Neural cell (in vitro differentiated cells): ENCODE data around the gene CEP97. TPM values are rescaled to one million over a fixed set of nuclear protein-coding genes. Genes with fewer than 3 reads are reported as not detected.
A peak's percentile ranks its signal among the peaks of the same experiment; 100 is the strongest.

ENCODE experiments used
- H2AFZ ChIP-seq: fragments of 200-600, 300-800 bp; sonication (generic), shearing (Covaris generic); 2 replicates; pipeline ENCODE4 v1.6.0; 2014; ENCODE audit warnings: low read depth, mild to moderate bottlenecking, antibody characterized with exemption, low read length, moderate library complexity
- H3F3A ChIP-seq: fragments of 200-600 bp; shearing (Covaris generic); 2 replicates; pipeline ENCODE4 v1.6.1; 2016; ENCODE audit warnings: mild to moderate bottlenecking, moderate library complexity, mixed read lengths, antibody characterized with exemption, low read length; ENCODE audit not compliant: insufficient read depth, poor library complexity, severe bottlenecking
- H3K27ac ChIP-seq: fragments of 200-600, 300-800 bp; sonication (generic), shearing (Covaris generic); 2 replicates; pipeline ENCODE4 v1.5.1; 2014; ENCODE audit warnings: mild to moderate bottlenecking, low read length, moderate library complexity
- H3K27me3 ChIP-seq: fragments of 300-800, 200-600 bp; sonication (generic), shearing (Covaris generic); 2 replicates; pipeline ENCODE4 v1.6.0; 2014; ENCODE audit warnings: mild to moderate bottlenecking, low read depth, low read length, moderate library complexity; ENCODE audit not compliant: insufficient read depth
- H3K36me3 ChIP-seq: fragments of 300-800, 200-600 bp; sonication (generic), shearing (Covaris generic); 2 replicates; pipeline ENCODE4 v1.5.1; 2014; ENCODE audit warnings: mild to moderate bottlenecking, antibody characterized with exemption, low read length, moderate library complexity; ENCODE audit not compliant: insufficient read depth
- H3K4me2 ChIP-seq: fragments of 300-800, 200-600 bp; sonication (generic), shearing (Covaris generic); 2 replicates; pipeline ENCODE4 v1.6.0; 2014; ENCODE audit warnings: mild to moderate bottlenecking, low read length
- H3K4me3 ChIP-seq: fragments of 300-800, 200-600 bp; sonication (generic), shearing (Covaris generic); 2 replicates; pipeline ENCODE4 v1.5.1; 2014; ENCODE audit warnings: mild to moderate bottlenecking, low read length, moderate library complexity
- H3K79me2 ChIP-seq: fragments of 200-600 bp; shearing (Covaris generic); replicated peaks from 2 replicates; pipeline ENCODE4 v1.6.0; 2014; ENCODE audit warnings: mild to moderate bottlenecking, low read length, moderate library complexity; ENCODE audit not compliant: insufficient read depth
- H3K9ac ChIP-seq: fragments of 300-800, 200-600 bp; sonication (generic), shearing (Covaris generic); 2 replicates; pipeline ENCODE4 v1.6.1; 2016; ENCODE audit warnings: mild to moderate bottlenecking, low read length, mixed read lengths
- H3K9me2 ChIP-seq: fragments of 200-600 bp; shearing (Covaris generic); 2 replicates; pipeline ENCODE4 v1.6.1; 2016; ENCODE audit warnings: mild to moderate bottlenecking, low read length, mixed read lengths; ENCODE audit not compliant: insufficient read depth
- H3K9me3 ChIP-seq: fragments of 200-600, 300-800 bp; sonication (generic), shearing (Covaris generic); 2 replicates; pipeline ENCODE4 v1.6.1; 2016; ENCODE audit warnings: mild to moderate bottlenecking, mixed run types, low read length, moderate library complexity, mixed read lengths
- H4K20me1 ChIP-seq: fragments of 200-600 bp; shearing (Covaris generic); 2 replicates; pipeline ENCODE4 v1.6.1; 2016; ENCODE audit warnings: mild to moderate bottlenecking, mixed run types; ENCODE audit not compliant: insufficient read depth
- EP300 ChIP-seq: fragments of 450-650 bp; conservative IDR thresholded peaks from 2 replicates; pipeline ENCODE4 v1.6.1; 2014; ENCODE audit warnings: antibody characterized with exemption, mild to moderate bottlenecking, moderate library complexity; ENCODE audit not compliant: poor library complexity, severe bottlenecking
- EZH2 ChIP-seq: fragments of 200-600, 300-800 bp; shearing (Covaris generic), sonication (generic); IDR thresholded peaks from 2 replicates; pipeline ENCODE4 v1.6.1; 2014; ENCODE audit warnings: antibody characterized with exemption, low read length, borderline replicate concordance, mild to moderate bottlenecking; ENCODE audit not compliant: insufficient read depth, poor library complexity, severe bottlenecking
- MXI1 ChIP-seq: fragments of 450-650 bp; conservative IDR thresholded peaks from 2 replicates; pipeline ENCODE4 v1.6.1; 2014; ENCODE audit warnings: antibody characterized with exemption, mild to moderate bottlenecking; ENCODE audit not compliant: poor library complexity, severe bottlenecking
- POLR2AphosphoS5 ChIP-seq: IDR thresholded peaks from 2 replicates; pipeline ENCODE4 v1.6.1; 2012
- RAD21 ChIP-seq: fragments of 450-650 bp; conservative IDR thresholded peaks from 2 replicates; pipeline ENCODE4 v1.6.1; 2014; ENCODE audit warnings: antibody characterized with exemption, mild to moderate bottlenecking, moderate library complexity
- SMC3 ChIP-seq: fragments of 450-650 bp; conservative IDR thresholded peaks from 2 replicates; pipeline ENCODE4 v1.6.1; 2014; ENCODE audit warnings: antibody characterized with exemption, mild to moderate bottlenecking, moderate library complexity; ENCODE audit not compliant: poor library complexity
- TAF1 ChIP-seq: IDR thresholded peaks from 2 replicates; pipeline ENCODE4 v1.6.1; 2012; ENCODE audit warnings: low read depth
- polyA plus RNA-seq: library from polyadenylated mRNA; depleted of rRNA; stranded (reverse); fragments of >200 nt; gene quantifications from 2 replicates; pipeline ENCODE4 v1.2.3, GENCODE V29; 2014
- TF ChIP-seq, protein P1 (sequence below): IDR thresholded peaks from 2 replicates; pipeline ENCODE4 v1.6.1; 2012; ENCODE audit warnings: borderline replicate concordance

CEP97 gene
- polyA plus RNA-seq, 1 donor from 2014 or later: 52.9 TPM

DNA sequence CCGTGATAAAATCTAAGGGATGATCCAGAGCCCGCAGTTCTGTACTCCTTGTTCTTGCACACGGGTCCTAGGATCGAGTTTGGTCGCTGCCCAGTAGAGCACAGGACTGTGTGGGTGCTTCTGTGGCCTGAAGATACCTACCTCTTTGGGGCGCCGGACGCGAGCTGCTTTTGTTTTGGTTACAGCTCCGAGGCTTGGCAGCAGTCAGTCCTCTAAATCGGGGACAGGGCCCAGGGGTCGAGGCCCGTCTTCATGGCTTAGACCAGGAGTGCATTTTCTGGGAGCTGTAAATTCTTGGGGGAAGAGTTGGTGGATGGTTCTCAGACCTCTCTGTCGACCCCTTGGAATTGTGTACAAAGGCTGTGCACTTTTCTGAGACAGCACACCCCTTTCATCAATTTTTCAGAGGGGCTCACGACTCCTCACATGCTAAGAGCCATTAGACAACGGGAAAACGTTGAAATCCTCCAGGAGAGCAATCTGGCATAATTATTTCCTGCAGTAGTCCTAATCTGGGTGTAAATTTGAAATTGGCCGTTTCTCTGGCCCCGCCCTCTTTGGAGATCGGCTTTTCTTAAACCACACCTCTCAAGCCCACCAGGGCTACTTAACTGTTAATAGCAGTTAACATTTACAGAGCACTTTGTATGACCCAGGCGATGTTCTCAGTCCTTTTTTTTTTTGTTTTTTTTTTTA is 928 bp downstream of the CEP97 start:
- Histone ChIP-seq H4K20me1 (no peaks in the 10 kb centered on the region), H3K27me3 (no peaks in the 10 kb centered on the region), H3K9me3 (no peaks in the 10 kb centered on the region), H3K79me2 (peaks cover 25% of the 10 kb centered on the region), H3K9me2 (no peaks in the 10 kb centered on the region), H3K4me2 (peak overlapping the region; percentile 90), H2AFZ (peak overlapping the region; percentile 92), H3F3A (peaks cover 4% of the 10 kb centered on the region), H3K27ac (peak overlapping the region; percentile 92), H3K9ac (peak overlapping the region; percentile 89), H3K4me3 (peak overlapping the region; percentile 74), H3K36me3 (peaks cover 6% of the 10 kb centered on the region)
- TF ChIP-seq, protein P1, sequence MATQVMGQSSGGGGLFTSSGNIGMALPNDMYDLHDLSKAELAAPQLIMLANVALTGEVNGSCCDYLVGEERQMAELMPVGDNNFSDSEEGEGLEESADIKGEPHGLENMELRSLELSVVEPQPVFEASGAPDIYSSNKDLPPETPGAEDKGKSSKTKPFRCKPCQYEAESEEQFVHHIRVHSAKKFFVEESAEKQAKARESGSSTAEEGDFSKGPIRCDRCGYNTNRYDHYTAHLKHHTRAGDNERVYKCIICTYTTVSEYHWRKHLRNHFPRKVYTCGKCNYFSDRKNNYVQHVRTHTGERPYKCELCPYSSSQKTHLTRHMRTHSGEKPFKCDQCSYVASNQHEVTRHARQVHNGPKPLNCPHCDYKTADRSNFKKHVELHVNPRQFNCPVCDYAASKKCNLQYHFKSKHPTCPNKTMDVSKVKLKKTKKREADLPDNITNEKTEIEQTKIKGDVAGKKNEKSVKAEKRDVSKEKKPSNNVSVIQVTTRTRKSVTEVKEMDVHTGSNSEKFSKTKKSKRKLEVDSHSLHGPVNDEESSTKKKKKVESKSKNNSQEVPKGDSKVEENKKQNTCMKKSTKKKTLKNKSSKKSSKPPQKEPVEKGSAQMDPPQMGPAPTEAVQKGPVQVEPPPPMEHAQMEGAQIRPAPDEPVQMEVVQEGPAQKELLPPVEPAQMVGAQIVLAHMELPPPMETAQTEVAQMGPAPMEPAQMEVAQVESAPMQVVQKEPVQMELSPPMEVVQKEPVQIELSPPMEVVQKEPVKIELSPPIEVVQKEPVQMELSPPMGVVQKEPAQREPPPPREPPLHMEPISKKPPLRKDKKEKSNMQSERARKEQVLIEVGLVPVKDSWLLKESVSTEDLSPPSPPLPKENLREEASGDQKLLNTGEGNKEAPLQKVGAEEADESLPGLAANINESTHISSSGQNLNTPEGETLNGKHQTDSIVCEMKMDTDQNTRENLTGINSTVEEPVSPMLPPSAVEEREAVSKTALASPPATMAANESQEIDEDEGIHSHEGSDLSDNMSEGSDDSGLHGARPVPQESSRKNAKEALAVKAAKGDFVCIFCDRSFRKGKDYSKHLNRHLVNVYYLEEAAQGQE: no peak
- TF ChIP-seq MXI1 (no peak), SMC3 (no peak), TAF1 (no peak), EZH2 (no peak), EP300 (no peak)

DNA sequence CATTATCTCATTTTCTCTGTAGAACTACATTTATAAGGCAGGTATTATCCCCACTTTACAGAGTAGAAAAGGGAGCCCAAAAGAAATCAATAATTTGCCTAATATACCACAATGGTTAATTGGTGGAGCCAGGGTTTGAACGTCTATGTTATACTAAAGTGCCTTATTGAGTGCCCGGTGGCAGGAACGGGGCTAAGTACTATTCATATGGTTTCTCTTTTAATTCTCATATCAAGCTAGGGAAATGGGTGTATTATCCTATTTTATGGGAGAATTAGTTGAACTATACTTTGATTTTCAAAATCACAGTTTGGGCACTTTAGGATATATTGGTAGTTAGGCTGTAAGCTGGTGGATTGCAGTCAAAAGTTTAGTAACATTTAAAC is 1.5 kb downstream of the CEP97 start:
- Histone ChIP-seq H3K9me3 (no peaks in the 10 kb centered on the region), H3K27me3 (no peaks in the 10 kb centered on the region), H3K9me2 (no peaks in the 10 kb centered on the region), H2AFZ (peak overlapping the region; percentile 92), H4K20me1 (no peaks in the 10 kb centered on the region), H3K79me2 (peaks cover 25% of the 10 kb centered on the region), H3K4me3 (peak overlapping the region; percentile 74), H3K9ac (peak overlapping the region; percentile 89), H3K36me3 (peaks cover 6% of the 10 kb centered on the region), H3K4me2 (peak overlapping the region; percentile 90), H3K27ac (peak overlapping the region; percentile 92), H3F3A (peaks cover 4% of the 10 kb centered on the region)
- no peak for TF ChIP-seq EZH2
- TF ChIP-seq MXI1: no peak
- TF ChIP-seq RAD21: no peak
- TF ChIP-seq POLR2AphosphoS5: no peak
- TF ChIP-seq SMC3: no peak
- no peak for TF ChIP-seq EP300
- TF ChIP-seq, protein P1: no peak
